PC-9 (cell line): ENCODE measurements around the gene GTF3C1. TPM values are rescaled to one million over a fixed set of nuclear protein-coding genes. Genes with fewer than 3 reads are reported as not detected.

Experiments
- BruUV-seq: library from RNA; stranded (reverse); fragments of 400-500 nt; replicated peaks from 2 replicates; lab custom pipeline; 2021; lab: Mats Ljungman, UMichigan
- CTCF ChIA-PET: fragments of 300-600 bp; sonication (Branson Sonifier 250); formaldehyde crosslinking; loops from one replicate; lab custom pipeline; 2022; ENCODE audit warnings: antibody characterized with exemption; lab: Charles Lee
- POLR2A ChIA-PET: fragments of 300-600 bp; sonication (Branson Sonifier 250); formaldehyde crosslinking; loops from one replicate; lab custom pipeline; 2022; ENCODE audit warnings: antibody characterized with exemption; ENCODE audit not compliant: unreplicated experiment; lab: Charles Lee
- DNase-seq, 2 experiments: peaks; one replicate each; pipeline versions ENCODE4 v3.0.0 to v3.0.0-alpha.2; 2015 to 2022; ENCODE audit warnings: mixed read lengths in 1 of 2
- H2AFZ ChIP-seq: fragments of 200-600 bp; sonication (generic); 2 replicates; pipeline ENCODE4 v1.8.1; 2017; ENCODE audit warnings: antibody characterized with exemption
- H3F3A ChIP-seq: fragments of 200-600 bp; sonication (generic); 2 replicates; pipeline ENCODE4 v1.8.1; 2017; ENCODE audit warnings: antibody characterized with exemption, mild to moderate bottlenecking, low read depth; ENCODE audit not compliant: insufficient read depth
- H3K27ac ChIP-seq: fragments of 200-600 bp; sonication (generic); 2 replicates; pipeline ENCODE4 v1.6.1; 2016; ENCODE audit warnings: mixed run types
- H3K27me3 ChIP-seq: fragments of 200-600 bp; sonication (generic); 2 replicates; pipeline ENCODE4 v1.6.1; 2016; ENCODE audit warnings: low read depth, mixed run types; ENCODE audit not compliant: insufficient read depth
- H3K36me3 ChIP-seq: fragments of 200-600 bp; sonication (generic); 2 replicates; pipeline ENCODE4 v1.6.1; 2016; ENCODE audit warnings: low read depth, mixed run types
- H3K4me1 ChIP-seq: fragments of 200-600 bp; sonication (generic); replicated peaks from 2 replicates; pipeline ENCODE4 v1.6.1; 2016; ENCODE audit warnings: mixed run types; ENCODE audit not compliant: insufficient read depth
- H3K4me2 ChIP-seq: fragments of 200-600 bp; sonication (generic); 2 replicates; pipeline ENCODE4 v1.6.1; 2017; ENCODE audit warnings: mixed run types
- H3K4me3 ChIP-seq: fragments of 200-600 bp; sonication (generic); 2 replicates; pipeline ENCODE4 v1.6.1; 2016; ENCODE audit warnings: mixed run types
- H3K79me2 ChIP-seq: fragments of 200-600 bp; sonication (generic); 2 replicates; pipeline ENCODE4 v1.6.1; 2017; ENCODE audit warnings: low read depth, mixed run types
- H3K9me2 ChIP-seq: fragments of 200-600 bp; sonication (generic); 2 replicates; pipeline ENCODE4 v1.8.1; 2017; ENCODE audit warnings: mild to moderate bottlenecking; ENCODE audit not compliant: insufficient read depth
- H3K9me3 ChIP-seq: fragments of 200-600 bp; sonication (generic); 2 replicates; pipeline ENCODE4 v1.8.1; 2016; ENCODE audit warnings: low read depth; ENCODE audit not compliant: insufficient read depth
- H4K20me1 ChIP-seq: fragments of 200-600 bp; sonication (generic); 2 replicates; pipeline ENCODE4 v1.8.1; 2017; ENCODE audit not compliant: insufficient read depth
- CTCF ChIP-seq: fragments of 200-600 bp; sonication (generic); conservative IDR thresholded peaks from 2 replicates; pipeline ENCODE4 v1.6.1; 2017; ENCODE audit warnings: mixed run types, antibody characterized with exemption, mild to moderate bottlenecking, moderate library complexity
- EZH2 ChIP-seq: fragments of 200-600 bp; sonication (generic); IDR thresholded peaks from 2 replicates; pipeline ENCODE4 v1.8.0; 2017; ENCODE audit warnings: antibody characterized with exemption, low read depth
- intact Hi-C: fragments of 100-400 bp; cut with micrococcal nuclease; formaldehyde crosslinking; loops from one replicate; pipeline ENCODE4 v1.10.0; 2022; ENCODE audit not compliant: unreplicated experiment
- total RNA-seq: library from RNA; stranded (reverse); gene quantifications from 2 replicates; pipeline ENCODE4 v1.2.3, GENCODE V29; 2021

The GTF3C1 gene
- total RNA-seq, 1 experiment from 2014 or later: 118 TPM

- Histone ChIP-seq H3F3A (no peaks in the 10 kb centered on the region), H3K9me3 (no peaks in the 10 kb centered on the region), H3K4me1 (no peaks in the 10 kb centered on the region), H4K20me1 (no peaks in the 10 kb centered on the region), H3K27me3 (no peaks in the 10 kb centered on the region), H3K9me2 (no peaks in the 10 kb centered on the region), H3K36me3 (peaks cover 36% of the 10 kb centered on the region; the same call in 1 of the 2 replicates), H3K27ac (no peak overlapping the region), H3K4me2 (no peak overlapping the region), H3K4me3 (no peak overlapping the region), H3K79me2 (no peaks in the 10 kb centered on the region), H2AFZ (no peak overlapping the region)
- DNase-seq: no peak
- no TSS peak for BruUV-seq
- no peak for TF ChIP-seq EZH2
- no peak for TF ChIP-seq CTCF
- intact Hi-C loops: no loop called here
- ChIA-PET POLR2A (no interaction called here), CTCF (no interaction called here)
Measured at GRCh38 chr16:27508476-27508875, 41.2 kb downstream of the GTF3C1 start.

- no TSS peak for BruUV-seq
- TF ChIP-seq EZH2: no peak
- TF ChIP-seq CTCF: no peak
Measured at GRCh38 chr16:27506771-27507170, 42.9 kb downstream of the GTF3C1 start.

GRCh38 chr16:27505297-27506236 lies 44.1 kb downstream of the GTF3C1 start:
- Histone ChIP-seq H3K4me2 (no peak overlapping the region), H2AFZ (no peak overlapping the region), H4K20me1 (no peaks in the 10 kb centered on the region), H3K9me2 (no peaks in the 10 kb centered on the region), H3K9me3 (no peaks in the 10 kb centered on the region), H3F3A (no peaks in the 10 kb centered on the region), H3K27ac (no peak overlapping the region), H3K27me3 (no peaks in the 10 kb centered on the region), H3K4me1 (no peaks in the 10 kb centered on the region), H3K4me3 (no peak overlapping the region), H3K79me2 (no peaks in the 10 kb centered on the region), H3K36me3 (peaks cover 45% of the 10 kb centered on the region; the same call in 1 of the 2 replicates)
- ChIA-PET POLR2A (no interaction called here), CTCF (no interaction called here)
- no peak for DNase-seq
- no TSS peak for BruUV-seq
- TF ChIP-seq EZH2: no peak
- TF ChIP-seq CTCF: no peak
- intact Hi-C loops: no loop called here

More at GRCh38 chr16:27506771-27507170, 42.9 kb downstream of the GTF3C1 start:
- Histone ChIP-seq H3K4me2 (no peak overlapping the region), H4K20me1 (no peaks in the 10 kb centered on the region), H3F3A (no peaks in the 10 kb centered on the region), H3K79me2 (no peaks in the 10 kb centered on the region), H3K27me3 (no peaks in the 10 kb centered on the region), H3K4me1 (no peaks in the 10 kb centered on the region), H3K9me3 (no peaks in the 10 kb centered on the region), H3K27ac (no peak overlapping the region), H3K36me3 (peaks cover 41% of the 10 kb centered on the region; the same call in 1 of the 2 replicates), H3K9me2 (no peaks in the 10 kb centered on the region), H3K4me3 (no peak overlapping the region), H2AFZ (no peak overlapping the region)
- POLR2A ChIA-PET: interaction anchor here (0.6 kb wide), 1 partner anchor 43 kb away, joined by 4 read pairs; the partner anchor contains the start of genes GTF3C1 and KATNIP
- intact Hi-C loops: no loop called here
- DNase-seq: no peak
- CTCF ChIA-PET: no interaction called here
